GM12891 (cell line): ENCODE measurements around the gene ZAP70.

Source experiments
- POLR2A ChIP-seq: IDR thresholded peaks from 2 replicates; pipeline ENCODE4 v1.6.1; 2011; ENCODE audit warnings: low read depth, low read length, control low read depth
- TAF1 ChIP-seq: IDR thresholded peaks from 2 replicates; pipeline ENCODE4 v1.6.1; 2011; ENCODE audit warnings: low read depth, low read length, control low read depth

DNA sequence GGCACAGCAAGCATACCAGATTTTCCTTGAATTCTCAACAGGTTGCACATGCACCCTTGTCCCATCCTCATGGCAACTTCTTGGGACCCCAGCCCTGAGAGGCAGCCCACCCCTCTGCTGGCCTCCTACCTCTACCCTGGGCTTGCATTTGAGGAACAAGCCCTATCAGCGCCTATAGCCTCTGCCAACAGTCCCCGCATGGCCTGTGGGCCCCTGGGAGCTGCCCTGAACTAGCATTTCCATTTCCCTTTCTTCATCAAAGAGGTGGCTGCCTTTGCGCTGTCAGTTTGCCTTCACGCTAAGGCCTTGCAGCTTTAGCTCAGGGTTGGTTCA is 5.4 kb upstream of the ZAP70 start:
- TF ChIP-seq POLR2A (no peak), TAF1 (no peak)
